Psoas muscle (tissue), 8 donors: ENCODE measurements around the gene NPSR1. TPM values are rescaled to one million over a fixed set of nuclear protein-coding genes. Genes with fewer than 3 reads are reported as not detected.

Source experiments
- ATAC-seq, 4 donors: fragments of 200-7000 bp; cut with Tn5 transposase; one replicate each; pipeline ENCODE4 v1.9.1; 2020; ENCODE audit warnings: moderate library complexity in 3 of 4, mild to moderate bottlenecking in 2 of 4
- DNase-seq, 2 donors: peaks; one replicate each; pipeline ENCODE4 v3.0.0-alpha.2; 2020
- H3K27ac ChIP-seq: fragments of 200-600 bp; one replicate; pipeline ENCODE4 v1.8.0; 2022
- H3K27me3 ChIP-seq, 3 donors: fragments of 200-600 bp in 1 of 3; one replicate each; pipeline versions ENCODE4 v1.6.1 to v1.8.0; 2013 to 2022; ENCODE audit warnings: low read length in 2 of 3, mild to moderate bottlenecking in 2 of 3, moderate library complexity in 1 of 3; ENCODE audit not compliant: insufficient read depth in 3 of 3
- H3K36me3 ChIP-seq, 2 donors: fragments of 200-600 bp in 1 of 2; one replicate each; pipeline versions ENCODE4 v1.6.1 to v1.8.0; 2013 to 2022; ENCODE audit warnings: low read depth in 1 of 2, mild to moderate bottlenecking in 1 of 2, moderate library complexity in 1 of 2; ENCODE audit not compliant: insufficient read depth in 1 of 2
- H3K4me1 ChIP-seq: fragments of 200-600 bp; one replicate; pipeline ENCODE4 v1.8.0; 2022
- H3K4me3 ChIP-seq: fragments of 200-600 bp; one replicate; pipeline ENCODE4 v1.8.0; 2022; ENCODE audit warnings: mild to moderate bottlenecking
- H3K9me3 ChIP-seq: fragments of 200-600 bp; one replicate; pipeline ENCODE4 v1.8.0; 2022
- WGBS, 3 donors: extraction: QIAGEN DNeasy Blood & Tissue Kit; methylation state at CpG; one replicate each; pipeline versions ENCODE4 v1.1.6 to v1.1.7; 2013; 5-methylcytosine and 5-hydroxymethylcytosine counted together
- intact Hi-C, 2 donors: fragments of 100-400 bp; cut with DNase I; formaldehyde crosslinking; loops; one replicate each; pipeline versions ENCODE4 v1.11.0 to v1.14.2; 2022
- polyA plus RNA-seq, 3 donors: library from polyadenylated mRNA; stranded (reverse); fragments of 200-250 nt; gene quantifications; one replicate each; pipeline ENCODE4 v1.2.3, GENCODE V29; 2013
- total RNA-seq, 4 donors: library from RNA; stranded (reverse); fragmentation: NEBNext Ultra II Directional in 2 of 4; extraction: Animal tissue kit (Norgen Biotek cat#: 25700) in 2 of 4; gene quantifications; one replicate each; pipeline versions ENCODE4 v1.2.1 to v1.2.4, GENCODE V29; 2021 to 2023
- TF ChIP-seq, protein P1 (sequence below): fragments of 200-600 bp; IDR thresholded peaks from one replicate; pipeline ENCODE4 v1.8.0; 2022; ENCODE audit warnings: antibody characterized with exemption
- donor health status: healthy with polysubstance abuse.
- donor health status: DM: no; HTN: no; CAD: no; lungs with moderate emphysema.
- donor health status: Bipolar disorder and iron deficiency.
- donor health status: healthy.
- donor health status: DM: yes; HTN: yes; CAD: no.
- donor health status: DM: no; HTN: no; CAD: no.
- donor health status: DM: no; HTN: no; CAD: no.
- donor health status: DM: yes; HTN: yes; CAD: no.

Gene NPSR1
- total and polyA plus RNA-seq, 7 donors = not detected

DNA sequence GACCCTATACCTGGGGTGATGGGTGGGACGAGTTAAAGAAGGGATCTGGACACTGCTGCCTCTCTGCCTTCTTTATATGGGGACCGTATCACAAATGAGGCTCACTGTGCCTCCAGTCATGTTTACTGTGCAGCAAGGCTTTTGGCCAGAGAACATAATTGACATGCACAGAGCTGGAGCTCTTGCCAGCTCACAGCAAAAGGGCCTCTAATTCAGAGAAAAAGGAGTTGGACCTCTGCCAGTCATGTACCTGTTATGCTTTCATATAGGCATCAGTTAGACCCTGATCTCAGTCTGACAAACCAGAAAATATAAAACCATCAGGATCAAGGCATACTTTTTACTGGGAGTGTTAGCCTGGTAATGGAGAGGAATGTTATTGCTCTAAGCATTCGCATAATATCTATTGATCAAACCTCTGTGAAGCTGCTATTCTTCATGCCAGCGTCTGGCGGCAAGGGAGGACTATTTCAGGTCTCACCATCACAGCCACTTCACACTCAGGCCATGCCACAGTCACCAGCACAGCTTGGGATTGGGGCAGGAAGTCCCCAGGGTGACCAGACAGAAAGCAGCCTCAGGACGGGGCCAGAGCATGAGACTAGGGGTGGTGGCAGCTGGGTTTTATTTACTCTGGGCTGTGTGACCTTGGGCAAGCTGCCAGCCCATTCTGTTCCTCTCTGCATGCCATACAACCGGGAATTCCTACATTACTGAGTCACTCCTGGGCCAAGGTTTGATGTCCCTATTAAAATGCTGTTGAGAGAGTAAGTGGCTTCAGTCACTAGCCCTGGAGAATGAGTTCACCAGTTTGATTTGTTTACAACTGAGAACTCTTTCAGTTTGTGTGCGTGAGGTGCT, 90.1 kb downstream of the NPSR1 start:
- 26 to 34% (median 29%) methylated on average over 8 of the region's 8 CpGs for WGBS, 3 donors
- no peaks in the 10 kb centered on the region for H3K27me3 ChIP-seq
- H3K27ac ChIP-seq = no peak overlapping the region
- intact Hi-C loops = no loop called here
- H3K4me3 ChIP-seq = no peak overlapping the region
- ATAC-seq = peak; percentile 82 to 95 (median 88)
- DNase-seq = peak; percentile 64 to 67
- no peaks in the 10 kb centered on the region for H3K36me3 ChIP-seq
- TF ChIP-seq, protein P1, sequence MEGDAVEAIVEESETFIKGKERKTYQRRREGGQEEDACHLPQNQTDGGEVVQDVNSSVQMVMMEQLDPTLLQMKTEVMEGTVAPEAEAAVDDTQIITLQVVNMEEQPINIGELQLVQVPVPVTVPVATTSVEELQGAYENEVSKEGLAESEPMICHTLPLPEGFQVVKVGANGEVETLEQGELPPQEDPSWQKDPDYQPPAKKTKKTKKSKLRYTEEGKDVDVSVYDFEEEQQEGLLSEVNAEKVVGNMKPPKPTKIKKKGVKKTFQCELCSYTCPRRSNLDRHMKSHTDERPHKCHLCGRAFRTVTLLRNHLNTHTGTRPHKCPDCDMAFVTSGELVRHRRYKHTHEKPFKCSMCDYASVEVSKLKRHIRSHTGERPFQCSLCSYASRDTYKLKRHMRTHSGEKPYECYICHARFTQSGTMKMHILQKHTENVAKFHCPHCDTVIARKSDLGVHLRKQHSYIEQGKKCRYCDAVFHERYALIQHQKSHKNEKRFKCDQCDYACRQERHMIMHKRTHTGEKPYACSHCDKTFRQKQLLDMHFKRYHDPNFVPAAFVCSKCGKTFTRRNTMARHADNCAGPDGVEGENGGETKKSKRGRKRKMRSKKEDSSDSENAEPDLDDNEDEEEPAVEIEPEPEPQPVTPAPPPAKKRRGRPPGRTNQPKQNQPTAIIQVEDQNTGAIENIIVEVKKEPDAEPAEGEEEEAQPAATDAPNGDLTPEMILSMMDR = no peak
- H3K9me3 ChIP-seq = no peaks in the 10 kb centered on the region
- H3K4me1 ChIP-seq = no peaks in the 10 kb centered on the region

DNA sequence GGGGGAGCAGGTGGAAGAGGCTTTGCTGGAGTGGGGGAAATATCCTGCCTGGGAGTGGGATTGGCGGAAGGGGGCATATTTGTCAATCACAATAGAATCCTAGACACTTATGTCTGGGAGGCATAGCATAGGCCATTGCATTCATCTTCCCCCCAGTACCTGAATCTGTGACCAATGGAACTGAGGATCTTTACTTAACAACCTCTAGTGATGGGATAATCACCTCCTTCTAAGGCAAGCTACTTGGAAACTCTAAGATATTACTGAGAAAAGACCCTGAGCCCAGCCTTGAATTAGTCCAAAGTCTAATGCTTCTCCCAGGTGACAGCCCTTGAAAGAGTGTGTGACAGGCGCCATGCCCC, 90.7 kb downstream of the NPSR1 start:
- intact Hi-C loops = no loop called here
- Histone ChIP-seq H3K9me3 (no peaks in the 10 kb centered on the region), H3K36me3 (no peaks in the 10 kb centered on the region), H3K4me3 (no peak overlapping the region), H3K27ac (no peak overlapping the region), H3K27me3 (no peaks in the 10 kb centered on the region), H3K4me1 (no peaks in the 10 kb centered on the region)
- DNase-seq (no peak), ATAC-seq (no peak)
- TF ChIP-seq, protein P1 = no peak
- 82 to 92% (median 85%) methylated on average over 2 of the region's 2 CpGs for WGBS, 3 donors

DNA sequence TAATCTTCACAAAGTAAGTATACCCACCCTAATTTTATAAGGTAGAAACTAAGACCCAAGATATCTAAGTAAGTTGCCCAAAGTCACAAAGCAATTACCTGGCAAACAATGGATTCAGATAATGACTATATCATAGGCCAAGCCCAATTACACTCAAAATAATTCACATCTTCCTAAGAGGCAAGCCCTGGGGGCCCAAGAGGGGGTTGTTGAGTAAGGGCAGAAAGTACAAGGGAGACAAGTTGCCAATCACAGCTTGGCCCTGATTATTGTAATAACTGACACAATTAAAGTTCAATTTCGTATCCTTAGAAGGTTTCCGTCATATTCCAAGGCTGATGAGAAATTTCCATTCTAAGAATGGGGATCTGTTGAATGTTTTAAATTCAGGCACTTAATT, 91.4 kb downstream of the NPSR1 start:
- H3K36me3 ChIP-seq = no peaks in the 10 kb centered on the region
- no peaks in the 10 kb centered on the region for H3K4me1 ChIP-seq
- H3K9me3 ChIP-seq = no peaks in the 10 kb centered on the region
- WGBS, 3 donors = 93 to 95% (median 94%) methylated on average over 2 of the region's 2 CpGs
- TF ChIP-seq, protein P1 = no peak
- no peak for DNase-seq
- intact Hi-C loops = no loop called here
- H3K27ac ChIP-seq = no peak overlapping the region
- no peaks in the 10 kb centered on the region for H3K27me3 ChIP-seq
- no peak for ATAC-seq
- no peak overlapping the region for H3K4me3 ChIP-seq

DNA sequence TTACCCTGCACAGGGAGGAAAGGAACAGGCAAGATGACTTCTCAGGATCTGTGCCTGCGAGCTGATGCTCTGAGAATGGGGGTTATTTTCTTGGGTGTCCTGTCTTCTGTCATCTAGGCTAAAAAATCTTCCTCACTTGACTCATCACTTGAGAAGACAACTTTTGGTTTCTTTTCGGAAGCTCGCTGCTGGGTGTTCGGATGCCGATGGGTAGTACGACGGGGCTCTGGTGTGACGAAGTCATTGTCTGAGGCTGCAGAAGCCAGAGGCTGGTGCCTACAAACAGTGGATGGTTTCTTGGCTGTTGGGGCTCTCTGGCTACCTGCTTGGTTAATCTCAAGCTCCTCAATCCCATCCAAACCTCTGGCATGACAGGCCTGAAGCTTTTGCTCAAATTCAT, 92.2 kb downstream of the NPSR1 start:
- intact Hi-C loops = no loop called here
- no peak for DNase-seq
- 94 to 98% (median 97%) methylated on average over 8 of the region's 8 CpGs for WGBS, 3 donors
- TF ChIP-seq, protein P1 = no peak
- H3K36me3 ChIP-seq = no peaks in the 10 kb centered on the region
- H3K4me3 ChIP-seq = no peak overlapping the region
- no peak for ATAC-seq
- no peak overlapping the region for H3K27ac ChIP-seq
- no peaks in the 10 kb centered on the region for H3K4me1 ChIP-seq
- H3K9me3 ChIP-seq = no peaks in the 10 kb centered on the region
- no peaks in the 10 kb centered on the region for H3K27me3 ChIP-seq

DNA sequence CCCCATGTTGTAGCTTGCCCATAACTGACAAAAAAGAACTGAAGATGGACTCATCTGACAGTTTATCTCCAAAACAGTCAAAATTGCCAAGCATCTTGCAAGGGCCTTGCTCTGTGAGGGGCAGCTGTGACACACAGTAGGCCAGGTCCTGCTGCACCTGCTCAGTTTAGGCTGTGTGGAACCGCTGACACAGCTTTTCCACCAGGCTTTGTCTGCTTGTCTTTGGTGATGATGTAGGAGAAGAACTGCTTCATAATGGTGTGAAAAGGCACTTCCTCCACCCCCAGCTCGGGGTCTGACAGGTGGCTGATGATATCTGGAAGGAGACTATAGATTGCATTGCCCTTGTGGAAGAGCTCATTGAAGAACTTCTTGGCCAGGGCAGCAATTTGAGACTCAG, 92.6 kb downstream of the NPSR1 start:
- intact Hi-C loops = no loop called here
- 64 to 82% (median 68%) methylated on average over 2 of the region's 2 CpGs for WGBS, 3 donors
- no peak for ATAC-seq

More for the DNA sequence above, 92.6 kb downstream of the NPSR1 start:
- Histone ChIP-seq H3K4me3 (no peak overlapping the region), H3K4me1 (no peaks in the 10 kb centered on the region), H3K27me3 (no peaks in the 10 kb centered on the region), H3K36me3 (no peaks in the 10 kb centered on the region), H3K9me3 (no peaks in the 10 kb centered on the region), H3K27ac (no peak overlapping the region)
- TF ChIP-seq, protein P1 = no peak
- DNase-seq = no peak
